Non-pigmented ciliary epithelial cell (primary cell): ENCODE results near the gene OR14A16.

ENCODE experiments used
- DNase-seq: peaks from one replicate; pipeline ENCODE4 v3.0.0-alpha.2; 2010; ENCODE audit warnings: low read depth

Gene OR14A16, protein sequence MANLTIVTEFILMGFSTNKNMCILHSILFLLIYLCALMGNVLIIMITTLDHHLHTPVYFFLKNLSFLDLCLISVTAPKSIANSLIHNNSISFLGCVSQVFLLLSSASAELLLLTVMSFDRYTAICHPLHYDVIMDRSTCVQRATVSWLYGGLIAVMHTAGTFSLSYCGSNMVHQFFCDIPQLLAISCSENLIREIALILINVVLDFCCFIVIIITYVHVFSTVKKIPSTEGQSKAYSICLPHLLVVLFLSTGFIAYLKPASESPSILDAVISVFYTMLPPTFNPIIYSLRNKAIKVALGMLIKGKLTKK

GRCh38 chr1:247824023-247824422 lies at the start of gene OR14A16:
Gene OR14A16 (minus strand): TSS chr1:247824119. CDS start chr1:247815729, 8,390 bp downstream.
- no peak for DNase-seq

DNA sequence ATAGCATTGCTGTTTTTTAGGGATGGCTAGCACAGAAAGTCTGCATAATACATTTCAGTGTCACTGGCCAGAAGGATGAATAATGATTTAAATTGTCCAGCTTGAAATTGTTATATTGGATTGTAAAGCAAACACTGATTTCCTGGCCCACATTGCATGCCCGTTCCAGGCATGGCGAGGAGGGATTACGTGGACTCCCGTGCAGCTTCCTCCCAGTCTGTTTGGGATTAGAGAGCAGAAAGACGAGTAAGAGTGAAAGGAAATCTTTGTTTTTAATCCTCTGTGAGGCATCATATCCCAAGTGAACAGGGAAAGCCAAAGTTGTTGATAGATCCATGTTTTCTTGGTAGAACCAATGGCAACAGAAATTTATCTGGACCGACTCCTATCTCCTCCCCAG lies 41.5 kb upstream of the OR14A16 start:
- no peak for DNase-seq

- DNase-seq: no peak
These were observed 40.7 kb upstream of the OR14A16 start for GRCh38 chr1:247864644-247865043.

- DNase-seq: no peak
These were observed 38.8 kb upstream of the OR14A16 start for GRCh38 chr1:247862756-247863155.

DNA sequence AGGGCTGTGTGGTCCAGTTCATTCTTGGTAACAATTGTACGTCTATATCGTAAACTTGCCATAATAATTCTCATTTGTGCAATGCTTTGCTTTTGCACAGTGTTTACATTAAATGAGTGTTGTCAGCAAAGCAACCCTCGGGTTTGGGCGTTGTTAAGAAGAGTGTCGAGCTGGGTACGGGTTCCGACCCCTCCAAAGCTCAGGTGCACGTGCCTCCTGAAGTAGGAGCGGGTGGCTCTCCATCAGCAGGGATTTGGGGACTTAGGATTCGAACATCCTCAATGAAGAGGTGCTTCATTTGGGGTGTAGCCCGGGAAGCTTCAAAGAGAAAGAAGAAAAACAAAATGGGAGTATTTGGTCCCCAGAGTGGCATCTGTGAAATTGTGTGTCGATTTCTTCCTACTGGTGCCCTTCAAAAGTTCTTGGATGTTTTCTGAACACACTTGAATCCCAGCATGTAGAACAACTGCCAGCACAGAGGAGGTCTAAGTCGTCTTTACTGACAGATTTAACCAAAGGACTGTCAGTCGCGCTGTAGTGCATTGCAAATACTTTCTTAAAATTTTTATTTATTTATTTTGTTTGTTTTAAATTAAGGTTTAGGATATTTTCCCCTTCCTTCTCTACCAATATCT lies 34.2 kb upstream of the OR14A16 start:
- no peak for DNase-seq

GRCh38 chr1:247857069-247857984 lies 33.4 kb upstream of the OR14A16 start, which contains the start of gene TRIM58:
Gene TRIM58 (plus strand): TSS chr1:247857187. CDS start chr1:247857247, 60 bp downstream.
- DNase-seq: no peak

DNA sequence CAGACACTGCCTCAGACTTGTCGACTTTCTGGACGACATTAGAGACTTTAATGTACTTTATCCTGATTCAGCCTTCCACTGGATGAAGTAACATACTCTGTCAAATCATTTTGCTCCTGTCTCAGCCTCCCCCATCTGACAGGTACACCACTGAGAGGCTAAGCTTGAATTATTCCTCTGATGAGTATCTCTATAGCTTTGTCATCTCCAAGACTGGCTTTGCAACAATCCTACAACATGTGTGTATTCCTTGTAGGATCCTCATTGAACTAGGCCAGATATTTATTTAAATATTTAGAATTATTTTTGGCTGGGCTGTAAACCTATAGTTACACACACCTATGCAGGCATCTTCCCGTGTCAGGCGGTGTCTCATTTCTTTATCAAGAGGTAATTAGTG lies 32.0 kb upstream of the OR14A16 start:
- DNase-seq: no peak

DNA sequence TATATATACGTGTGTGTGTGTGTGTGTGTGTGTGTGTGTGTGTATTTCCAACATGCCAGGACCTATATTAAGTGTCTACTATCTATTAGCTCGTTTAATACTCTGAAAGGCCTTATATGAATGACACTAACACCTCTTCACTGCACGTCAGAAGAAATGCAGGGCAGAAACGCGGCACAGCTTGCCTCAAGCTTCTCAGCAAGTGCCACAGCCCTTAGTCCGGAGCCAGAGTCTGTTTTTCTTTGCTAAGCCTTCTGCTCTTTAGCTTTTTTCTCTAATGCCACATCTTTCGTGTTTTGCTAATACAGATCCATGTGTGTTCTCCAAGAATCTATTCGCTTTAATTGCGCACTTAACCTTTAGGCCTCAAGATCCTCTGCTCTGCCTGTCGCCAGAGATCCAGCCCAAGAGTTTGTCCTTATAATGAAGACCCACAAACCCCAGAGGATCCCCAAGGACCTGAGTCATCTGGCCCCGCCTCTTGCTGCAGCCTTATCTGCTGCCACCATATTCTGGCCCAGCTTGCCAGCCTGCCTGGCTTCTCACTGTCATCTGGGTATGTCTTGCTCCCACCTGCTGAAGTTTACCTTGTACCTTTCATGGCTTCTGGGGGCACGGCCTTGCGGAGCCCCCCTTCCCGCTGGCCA lies 31.1 kb upstream of the OR14A16 start:
- DNase-seq: no peak

GRCh38 chr1:247849616-247850015 lies 25.7 kb upstream of the OR14A16 start:
- DNase-seq: no peak

GRCh38 chr1:247848346-247848745 lies 24.4 kb upstream of the OR14A16 start:
- no peak for DNase-seq

- no peak for DNase-seq
These were observed 21.7 kb upstream of the OR14A16 start for GRCh38 chr1:247845693-247846017.

DNA sequence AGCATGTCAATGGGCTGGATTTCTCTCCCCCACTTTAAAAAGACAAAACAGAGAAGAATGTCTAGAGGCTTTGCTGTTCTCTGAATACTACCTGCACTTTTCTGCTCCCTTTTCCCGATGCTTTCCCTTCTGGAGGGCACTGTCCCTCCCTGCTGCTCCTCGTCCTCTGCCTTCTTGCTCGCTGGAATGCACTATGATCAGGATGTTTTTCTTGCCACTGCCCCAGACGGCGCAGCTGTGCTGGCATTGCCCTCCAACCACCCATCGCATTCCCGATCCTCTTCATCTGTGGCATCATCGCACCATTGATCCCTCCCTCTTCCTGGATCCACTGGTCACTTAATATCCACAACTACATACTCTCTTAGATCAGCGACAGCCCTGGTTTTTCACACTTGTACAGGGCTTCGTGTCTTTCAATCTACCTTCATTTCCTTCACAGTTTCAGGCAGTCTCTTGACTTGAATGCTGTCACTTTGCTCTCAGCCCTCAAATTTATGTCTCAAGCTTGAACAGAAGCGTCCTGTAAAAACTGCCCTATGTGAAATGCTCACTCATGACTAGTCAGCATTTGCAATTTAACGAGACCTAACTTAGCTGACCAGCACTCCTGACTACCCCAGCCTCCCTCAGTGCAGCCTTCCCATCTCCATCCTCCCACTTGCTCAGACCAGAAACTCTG lies 21.2 kb upstream of the OR14A16 start:
- no peak for DNase-seq

- no peak for DNase-seq
These were observed 19.5 kb upstream of the OR14A16 start for GRCh38 chr1:247843411-247843810.

- no peak for DNase-seq
These were observed 17.9 kb upstream of the OR14A16 start, which contains the start of gene OR11L1 for GRCh38 chr1:247841796-247842195. Gene OR11L1 (minus strand): TSS chr1:247841896. CDS start chr1:247841896, 0 bp downstream.

GRCh38 chr1:247840818-247841217 lies 16.9 kb upstream of the OR14A16 start:
- DNase-seq: no peak

DNA sequence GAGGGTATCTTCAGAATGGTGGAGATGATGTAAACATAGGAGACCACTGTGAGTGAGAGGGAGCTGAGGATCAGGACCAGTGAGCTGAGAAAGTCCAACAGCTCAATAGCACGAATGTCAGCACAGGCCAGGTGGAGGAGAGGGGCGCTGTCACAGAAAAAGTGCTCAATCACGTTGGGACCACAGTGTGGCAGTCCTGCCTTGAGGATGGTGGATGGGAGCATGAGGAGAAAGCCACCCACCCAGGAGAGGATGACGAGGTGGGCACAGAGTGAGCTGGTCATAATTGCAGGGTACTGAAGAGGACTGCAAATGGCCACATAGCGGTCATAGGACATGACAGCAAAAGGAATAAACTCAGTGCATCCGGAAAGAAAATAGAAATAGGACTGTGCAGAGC lies 9.7 kb upstream of the OR14A16 start:
- no peak for DNase-seq

- no peak for DNase-seq
These were observed 5.7 kb upstream of the OR14A16 start for GRCh38 chr1:247829656-247830055.

- DNase-seq: no peak
These were observed 1.4 kb upstream of the OR14A16 start for GRCh38 chr1:247825362-247825761.

DNA sequence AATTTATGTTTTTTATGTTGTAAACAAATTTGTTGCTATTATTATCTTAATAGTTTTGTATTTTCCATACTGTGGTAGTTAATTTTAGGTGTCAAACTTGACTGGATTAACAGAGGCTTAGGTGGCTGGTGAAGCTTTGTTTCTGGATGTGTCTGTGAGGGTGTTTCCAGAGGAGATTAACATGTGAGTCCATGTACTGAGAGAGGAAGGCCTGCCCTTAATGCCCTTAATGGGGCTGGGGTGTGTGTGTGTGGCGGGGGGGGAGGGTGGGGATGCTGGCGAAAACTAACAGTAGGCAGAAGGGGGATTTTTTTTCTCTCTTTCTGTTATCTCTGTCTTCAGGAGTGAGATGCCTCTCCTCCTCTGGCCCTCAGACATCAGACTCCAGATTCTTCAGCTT lies 1.9 kb downstream of the OR14A16 start:
- DNase-seq: no peak

DNA sequence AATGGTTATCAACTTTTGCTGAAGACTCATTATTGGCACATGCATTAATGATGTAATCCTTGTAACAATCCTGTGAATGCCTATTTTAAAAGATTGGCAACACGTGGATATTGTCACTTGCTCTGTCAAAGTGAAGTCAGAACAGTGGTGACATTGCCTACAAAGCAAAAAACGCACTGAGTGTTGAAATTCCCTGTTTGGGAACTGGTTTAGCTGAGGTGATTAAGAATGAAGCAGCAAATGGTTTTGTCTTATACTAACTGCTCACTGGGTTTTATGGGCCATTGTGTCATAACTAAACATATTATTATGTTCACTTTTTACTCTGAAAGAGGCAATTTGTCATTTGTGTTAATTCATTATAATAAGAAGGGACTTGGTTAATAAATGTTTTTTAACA lies 11.3 kb downstream of the OR14A16 start:
- no peak for DNase-seq

GRCh38 chr1:247797518-247797917 lies 26.4 kb downstream of the OR14A16 start:
- DNase-seq: no peak

- DNase-seq: no peak
These were observed 54.3 kb downstream of the OR14A16 start for GRCh38 chr1:247769603-247770002.
